GM12801 (cell line): ENCODE measurements around the gene ABLIM2.

ENCODE experiments used
- CTCF ChIP-seq: IDR thresholded peaks from one replicate; pipeline ENCODE4 v1.5.1; 2011; ENCODE audit warnings: control low read depth; ENCODE audit not compliant: insufficient read length; ENCODE audit errors: extremely low read depth

The ABLIM2 gene

GRCh38 chr4:8148785-8149435 lies 9.7 kb downstream of the ABLIM2 start:
- TF ChIP-seq CTCF: no peak

GRCh38 chr4:8148159-8148558 lies 10.5 kb downstream of the ABLIM2 start:
- TF ChIP-seq CTCF: no peak

GRCh38 chr4:8147231-8147970 lies 11.2 kb downstream of the ABLIM2 start:
- no peak for TF ChIP-seq CTCF

- TF ChIP-seq CTCF: no peak
Measured at GRCh38 chr4:8146157-8146556, 12.5 kb downstream of the ABLIM2 start.

GRCh38 chr4:8144359-8144758 lies 14.3 kb downstream of the ABLIM2 start:
- no peak for TF ChIP-seq CTCF

GRCh38 chr4:8143392-8144140 lies 15.0 kb downstream of the ABLIM2 start:
- TF ChIP-seq CTCF: no peak

- TF ChIP-seq CTCF: no peak
Measured at GRCh38 chr4:8142556-8142955, 16.1 kb downstream of the ABLIM2 start.
